MM.1S (cell line): ENCODE results near the gene SALL2.

Source experiments
- EZH2 ChIP-seq: fragments of 300-600 bp; sonication (generic); optimal IDR thresholded peaks from 2 replicates; pipeline ENCODE3; 2017; ENCODE audit warnings: low read depth, mild to moderate bottlenecking, antibody characterized with exemption, low read length, mixed read lengths
- EZH2phosphoT487 ChIP-seq: fragments of 300-600 bp; sonication (generic); IDR thresholded peaks from 2 replicates; pipeline ENCODE4 v1.6.1; 2018; ENCODE audit warnings: antibody characterized with exemption, low read length
- TF ChIP-seq, protein P1 (sequence below): fragments of 300-600 bp; sonication (generic); IDR thresholded peaks from 2 replicates; pipeline ENCODE4 v1.5.1; 2016; ENCODE audit warnings: antibody characterized with exemption, low read length, mixed read lengths

- TF ChIP-seq, protein P1, sequence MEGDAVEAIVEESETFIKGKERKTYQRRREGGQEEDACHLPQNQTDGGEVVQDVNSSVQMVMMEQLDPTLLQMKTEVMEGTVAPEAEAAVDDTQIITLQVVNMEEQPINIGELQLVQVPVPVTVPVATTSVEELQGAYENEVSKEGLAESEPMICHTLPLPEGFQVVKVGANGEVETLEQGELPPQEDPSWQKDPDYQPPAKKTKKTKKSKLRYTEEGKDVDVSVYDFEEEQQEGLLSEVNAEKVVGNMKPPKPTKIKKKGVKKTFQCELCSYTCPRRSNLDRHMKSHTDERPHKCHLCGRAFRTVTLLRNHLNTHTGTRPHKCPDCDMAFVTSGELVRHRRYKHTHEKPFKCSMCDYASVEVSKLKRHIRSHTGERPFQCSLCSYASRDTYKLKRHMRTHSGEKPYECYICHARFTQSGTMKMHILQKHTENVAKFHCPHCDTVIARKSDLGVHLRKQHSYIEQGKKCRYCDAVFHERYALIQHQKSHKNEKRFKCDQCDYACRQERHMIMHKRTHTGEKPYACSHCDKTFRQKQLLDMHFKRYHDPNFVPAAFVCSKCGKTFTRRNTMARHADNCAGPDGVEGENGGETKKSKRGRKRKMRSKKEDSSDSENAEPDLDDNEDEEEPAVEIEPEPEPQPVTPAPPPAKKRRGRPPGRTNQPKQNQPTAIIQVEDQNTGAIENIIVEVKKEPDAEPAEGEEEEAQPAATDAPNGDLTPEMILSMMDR, result no peak
- TF ChIP-seq EZH2phosphoT487, result no peak
- no peak for TF ChIP-seq EZH2
Measured at GRCh38 chr14:21486640-21487087, 39.5 kb downstream of the SALL2 start.
